ENCODE results near the gene P2RY2.

GRCh38 chr11:73284106-73284505, 66.0 kb downstream of the P2RY2 start:
- TF ChIP-seq CTCF (conservative IDR thresholded peaks at IDR 0.05; ENCODE audit: low read length) = no peak
- TF ChIP-seq EZH2phosphoT487 (IDR thresholded peaks at IDR 0.05; ENCODE audit: borderline replicate concordance, low read depth, low read length) = no peak

All from OCI-LY7 (cell line).